ENCODE measurements around the gene IFITM5. TPM values are rescaled to one million over a fixed set of nuclear protein-coding genes. Genes with fewer than 3 reads are reported as not detected.
A peak's percentile ranks its signal among the peaks of the same experiment; 100 is the strongest.

Gene IFITM5
- total and polyA plus RNA-seq, 9 of the 15 experiments (the other 6 are each of a cell fraction or from before 2014, with no cell fraction given): 0.19 TPM; not detected in 8

GRCh38 chr11:288478-289397 is 10.6 kb downstream of the IFITM5 start, which contains the start of gene PGGHG (continued):
- TF ChIP-seq PREB (CRISPR knock-in tag; IDR thresholded peaks at IDR 0.05) (no peak), CTBP1 (IDR thresholded peaks at IDR 0.05; ENCODE audit: borderline replicate concordance) (0 out of 2 replicates have a peak, but pooled peaks have one; percentile 3), SMARCE1 (IDR thresholded peaks at IDR 0.05) (no peak), GATAD2A (IDR thresholded peaks at IDR 0.05) (no peak), POLR2AphosphoS5 (IDR thresholded peaks at IDR 0.05; ENCODE audit: control insufficient read depth, insufficient read depth, low read depth, low read length) (0 out of 2 replicates have a peak, but pooled peaks have one; percentile 59), MCM5 (IDR thresholded peaks at IDR 0.05; ENCODE audit: low read depth) (no peak), KLF10 (CRISPR knock-in tag; IDR thresholded peaks at IDR 0.05) (no peak), GABPB1 (CRISPR knock-in tag; IDR thresholded peaks at IDR 0.05) (no peak), FOXA3 (CRISPR knock-in tag; conservative IDR thresholded peaks at IDR 0.05 in 1 of 2, IDR thresholded peaks at IDR 0.05 in 1 of 2) (no peak), SFPQ (IDR thresholded peaks at IDR 0.05; ENCODE audit: low read depth, low read length) (no peak), POLR2H (tag; IDR thresholded peaks at IDR 0.05; ENCODE audit: low read depth) (peak; percentile 63), ZBTB1 (CRISPR knock-in tag; IDR thresholded peaks at IDR 0.05; ENCODE audit: borderline replicate concordance, low read depth) (no peak), LCOR (CRISPR knock-in tag; IDR thresholded peaks at IDR 0.05) (no peak), PHF8 (IDR thresholded peaks at IDR 0.05; ENCODE audit: borderline replicate concordance, low read length) (peak; percentile 56; the same call in 1 of the 2 replicates), SMARCA5 (IDR thresholded peaks at IDR 0.05) (no peak), ZNF277 (CRISPR knock-in tag; IDR thresholded peaks at IDR 0.05; ENCODE audit: borderline replicate concordance) (no peak), MAZ (CRISPR knock-in tag; conservative IDR thresholded peaks at IDR 0.05 in 1 of 2, IDR thresholded peaks at IDR 0.05 in 1 of 2) (peak in 1 of 2 experiments; percentile 64; a peak in 1 of 4 replicates), DPF2 (IDR thresholded peaks at IDR 0.05) (no peak), GABPA (tag; conservative IDR thresholded peaks at IDR 0.05; ENCODE audit: low read depth) (peak; percentile 46), ZNF121 (CRISPR knock-in tag; conservative IDR thresholded peaks at IDR 0.05) (no peak), PCBP2 (IDR thresholded peaks at IDR 0.05; ENCODE audit: low read depth, low read length, poor library complexity, severe bottlenecking) (no peak), SAFB (IDR thresholded peaks at IDR 0.05; ENCODE audit: borderline replicate concordance, low read depth, low read length) (peak; percentile 87), ZNF239 (CRISPR knock-in tag; IDR thresholded peaks at IDR 0.05) (no peak), BMI1 (IDR thresholded peaks at IDR 0.05; ENCODE audit: low read length) (no peak), CREM (IDR thresholded peaks at IDR 0.05; ENCODE audit: low read depth) (0 out of 2 replicates have a peak, but pooled peaks have one; percentile 6)

Measured in K562 (cell line).